22Rv1 (cell line): ENCODE results near the gene C1QTNF4.

Experiments
- ZFX ChIP-seq: fragments of 450-650 bp; IDR thresholded peaks from 2 replicates; pipeline ENCODE4 v1.6.1; 2017; ENCODE audit warnings: antibody characterized with exemption, borderline replicate concordance
- TF ChIP-seq, protein P1 (sequence below): fragments of 450-650 bp; IDR thresholded peaks from 2 replicates; pipeline ENCODE4 v1.5.1; 2017; ENCODE audit warnings: mild to moderate bottlenecking

DNA sequence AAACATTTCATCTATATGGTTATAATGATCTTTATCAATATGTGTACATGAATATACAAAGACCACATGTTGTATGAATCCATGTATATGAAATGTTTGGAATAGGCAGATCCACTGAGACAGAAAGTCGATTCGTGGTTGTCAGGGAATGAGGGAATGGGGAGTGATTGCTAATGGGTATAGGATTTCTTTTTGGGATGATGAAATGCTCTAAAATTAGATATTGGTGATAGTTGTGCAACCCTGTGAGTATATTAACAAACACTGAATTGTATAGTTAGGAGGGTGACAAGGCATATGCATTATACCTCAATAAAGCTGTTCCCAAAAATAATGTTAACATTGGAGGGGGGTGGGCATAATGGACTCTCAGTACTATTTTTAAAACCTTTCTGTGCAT, 33.8 kb downstream of the C1QTNF4 start:
- TF ChIP-seq, protein P1, sequence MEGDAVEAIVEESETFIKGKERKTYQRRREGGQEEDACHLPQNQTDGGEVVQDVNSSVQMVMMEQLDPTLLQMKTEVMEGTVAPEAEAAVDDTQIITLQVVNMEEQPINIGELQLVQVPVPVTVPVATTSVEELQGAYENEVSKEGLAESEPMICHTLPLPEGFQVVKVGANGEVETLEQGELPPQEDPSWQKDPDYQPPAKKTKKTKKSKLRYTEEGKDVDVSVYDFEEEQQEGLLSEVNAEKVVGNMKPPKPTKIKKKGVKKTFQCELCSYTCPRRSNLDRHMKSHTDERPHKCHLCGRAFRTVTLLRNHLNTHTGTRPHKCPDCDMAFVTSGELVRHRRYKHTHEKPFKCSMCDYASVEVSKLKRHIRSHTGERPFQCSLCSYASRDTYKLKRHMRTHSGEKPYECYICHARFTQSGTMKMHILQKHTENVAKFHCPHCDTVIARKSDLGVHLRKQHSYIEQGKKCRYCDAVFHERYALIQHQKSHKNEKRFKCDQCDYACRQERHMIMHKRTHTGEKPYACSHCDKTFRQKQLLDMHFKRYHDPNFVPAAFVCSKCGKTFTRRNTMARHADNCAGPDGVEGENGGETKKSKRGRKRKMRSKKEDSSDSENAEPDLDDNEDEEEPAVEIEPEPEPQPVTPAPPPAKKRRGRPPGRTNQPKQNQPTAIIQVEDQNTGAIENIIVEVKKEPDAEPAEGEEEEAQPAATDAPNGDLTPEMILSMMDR = no peak
- TF ChIP-seq ZFX = no peak
